Measurements from ENCODE around the gene FES.

Gene FES

GRCh38 chr15:90933301-90933700 is 49.0 kb downstream of the FES start:
- no peak for DNase-seq

GRCh38 chr15:90934256-90934948 is 50.1 kb downstream of the FES start:
- peak; percentile 94 for DNase-seq

GRCh38 chr15:90934949-90935751 is 50.8 kb downstream of the FES start, which contains the start of gene UNC45A:
Gene UNC45A (plus strand): TSS chr15:90935285. CDS start chr15:90935325, 40 bp downstream.
- DNase-seq: peak; percentile 96

GRCh38 chr15:90936823-90937222 is 52.5 kb downstream of the FES start:
- DNase-seq: no peak

- DNase-seq: no peak
Measured at GRCh38 chr15:90938261-90938660, 54.0 kb downstream of the FES start.

GRCh38 chr15:90939756-90940155 is 55.5 kb downstream of the FES start:
- DNase-seq: no peak

GRCh38 chr15:90941038-90941437 is 56.7 kb downstream of the FES start:
- no peak for DNase-seq

GRCh38 chr15:90942354-90943120 is 58.2 kb downstream of the FES start:
- DNase-seq: no peak

GRCh38 chr15:90945091-90945490 is 60.8 kb downstream of the FES start:
- no peak for DNase-seq

Data from eye (tissue), 1 donor.